Measurements from ENCODE around the gene PBRM1.

- TF ChIP-seq POLR2AphosphoS5 (IDR thresholded peaks at IDR 0.05; ENCODE audit: borderline replicate concordance, low read depth, low read length) = no peak
- no peak for TF ChIP-seq EZH2 (IDR thresholded peaks at IDR 0.05)
Observed at GRCh38 chr3:52546111-52546901, 139.4 kb downstream of the PBRM1 start.

All from SK-N-MC (cell line).